Bronchial epithelial cell (primary cell): ENCODE data around the gene ADCY9. TPM values are rescaled to one million over a fixed set of nuclear protein-coding genes. Genes with fewer than 3 reads are reported as not detected.

Source experiments
- DNase-seq: peaks from one replicate; pipeline ENCODE4 v3.0.0-alpha.2; 2010; ENCODE audit warnings: low read depth
- FAIRE-seq: peaks from 2 replicates; lab custom pipeline; 2011; peaks lifted over from hg19 to GRCh38; lab: Jason Lieb, UNC
- H3K27me3 ChIP-seq: 2 replicates; pipeline ENCODE4 v1.5.1; 2011; ENCODE audit warnings: low read length; ENCODE audit not compliant: control insufficient read depth, insufficient read depth
- H3K36me3 ChIP-seq: 2 replicates; pipeline ENCODE4 v1.5.1; 2011; ENCODE audit warnings: low read length; ENCODE audit not compliant: control insufficient read depth, insufficient read depth
- H3K4me3 ChIP-seq: 2 replicates; pipeline ENCODE4 v1.5.1; 2011; ENCODE audit warnings: mild to moderate bottlenecking, low read depth, low read length, control low read depth
- total RNA-seq: library from RNA; depleted of rRNA; stranded (reverse); fragments of >200 nt; gene quantifications from 2 replicates; pipeline ENCODE4 v1.2.1, GENCODE V29; 2014
- TF ChIP-seq, protein P1 (sequence below): IDR thresholded peaks from 2 replicates; pipeline ENCODE4 v1.5.1; 2011; ENCODE audit warnings: mild to moderate bottlenecking, moderate library complexity, low read length, control low read depth, inconsistent platforms; ENCODE audit not compliant: insufficient read depth, severe bottlenecking

The ADCY9 gene
- total RNA-seq, 1 donor from 2014 or later: 11.3 TPM

DNA sequence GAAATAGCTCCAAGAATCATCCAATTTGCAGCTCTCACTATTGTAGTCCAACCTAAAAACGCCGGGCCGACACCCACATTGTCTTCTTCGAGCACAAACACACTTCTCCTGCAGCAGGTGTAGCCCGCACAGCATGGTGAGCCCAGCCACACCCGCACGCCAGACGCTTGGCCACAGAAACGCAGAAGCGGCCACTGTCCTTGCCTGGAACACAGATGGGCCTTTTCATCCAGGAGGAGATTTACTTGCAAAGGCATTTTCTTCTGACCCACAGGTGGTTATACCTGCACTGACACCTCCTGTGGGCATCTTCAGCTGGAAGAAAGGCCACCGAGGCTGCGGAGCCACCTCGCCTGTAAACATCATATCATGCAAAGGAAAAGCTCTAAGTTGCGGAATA, 98.4 kb downstream of the ADCY9 start:
- Histone ChIP-seq H3K36me3 (no peaks in the 10 kb centered on the region), H3K4me3 (no peak overlapping the region), H3K27me3 (no peaks in the 10 kb centered on the region)
- DNase-seq (no peak), FAIRE-seq (no peak)
- TF ChIP-seq, protein P1, sequence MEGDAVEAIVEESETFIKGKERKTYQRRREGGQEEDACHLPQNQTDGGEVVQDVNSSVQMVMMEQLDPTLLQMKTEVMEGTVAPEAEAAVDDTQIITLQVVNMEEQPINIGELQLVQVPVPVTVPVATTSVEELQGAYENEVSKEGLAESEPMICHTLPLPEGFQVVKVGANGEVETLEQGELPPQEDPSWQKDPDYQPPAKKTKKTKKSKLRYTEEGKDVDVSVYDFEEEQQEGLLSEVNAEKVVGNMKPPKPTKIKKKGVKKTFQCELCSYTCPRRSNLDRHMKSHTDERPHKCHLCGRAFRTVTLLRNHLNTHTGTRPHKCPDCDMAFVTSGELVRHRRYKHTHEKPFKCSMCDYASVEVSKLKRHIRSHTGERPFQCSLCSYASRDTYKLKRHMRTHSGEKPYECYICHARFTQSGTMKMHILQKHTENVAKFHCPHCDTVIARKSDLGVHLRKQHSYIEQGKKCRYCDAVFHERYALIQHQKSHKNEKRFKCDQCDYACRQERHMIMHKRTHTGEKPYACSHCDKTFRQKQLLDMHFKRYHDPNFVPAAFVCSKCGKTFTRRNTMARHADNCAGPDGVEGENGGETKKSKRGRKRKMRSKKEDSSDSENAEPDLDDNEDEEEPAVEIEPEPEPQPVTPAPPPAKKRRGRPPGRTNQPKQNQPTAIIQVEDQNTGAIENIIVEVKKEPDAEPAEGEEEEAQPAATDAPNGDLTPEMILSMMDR: no peak

DNA sequence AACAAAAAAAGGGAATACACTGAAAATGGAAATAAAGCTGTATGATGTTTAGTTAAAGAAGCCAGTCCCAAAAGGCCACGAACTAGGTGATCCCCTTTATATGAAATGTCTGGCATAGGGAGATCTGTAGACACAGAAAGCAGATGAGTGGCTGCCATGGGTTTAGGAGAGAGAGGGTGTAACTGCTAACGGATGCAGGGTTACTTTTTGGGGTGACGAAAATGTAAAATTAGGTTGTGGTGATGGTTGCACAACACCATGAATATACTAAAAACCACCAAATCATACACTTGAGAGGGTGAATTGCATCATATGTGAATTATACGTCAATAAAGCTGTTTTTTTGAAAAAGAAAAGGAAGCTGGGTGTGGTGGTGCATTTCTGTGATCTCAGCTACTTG, 99.6 kb downstream of the ADCY9 start:
- TF ChIP-seq, protein P1: no peak
- FAIRE-seq (no peak), DNase-seq (no peak)
- no peak overlapping the region for H3K4me3 ChIP-seq
- H3K27me3 ChIP-seq: no peaks in the 10 kb centered on the region
- no peaks in the 10 kb centered on the region for H3K36me3 ChIP-seq

GRCh38 chr16:4016005-4016352, 100.3 kb downstream of the ADCY9 start:
- no peaks in the 10 kb centered on the region for H3K27me3 ChIP-seq
- TF ChIP-seq, protein P1: no peak
- no peak overlapping the region for H3K4me3 ChIP-seq
- H3K36me3 ChIP-seq: no peaks in the 10 kb centered on the region
- FAIRE-seq (no peak), DNase-seq (no peak)

DNA sequence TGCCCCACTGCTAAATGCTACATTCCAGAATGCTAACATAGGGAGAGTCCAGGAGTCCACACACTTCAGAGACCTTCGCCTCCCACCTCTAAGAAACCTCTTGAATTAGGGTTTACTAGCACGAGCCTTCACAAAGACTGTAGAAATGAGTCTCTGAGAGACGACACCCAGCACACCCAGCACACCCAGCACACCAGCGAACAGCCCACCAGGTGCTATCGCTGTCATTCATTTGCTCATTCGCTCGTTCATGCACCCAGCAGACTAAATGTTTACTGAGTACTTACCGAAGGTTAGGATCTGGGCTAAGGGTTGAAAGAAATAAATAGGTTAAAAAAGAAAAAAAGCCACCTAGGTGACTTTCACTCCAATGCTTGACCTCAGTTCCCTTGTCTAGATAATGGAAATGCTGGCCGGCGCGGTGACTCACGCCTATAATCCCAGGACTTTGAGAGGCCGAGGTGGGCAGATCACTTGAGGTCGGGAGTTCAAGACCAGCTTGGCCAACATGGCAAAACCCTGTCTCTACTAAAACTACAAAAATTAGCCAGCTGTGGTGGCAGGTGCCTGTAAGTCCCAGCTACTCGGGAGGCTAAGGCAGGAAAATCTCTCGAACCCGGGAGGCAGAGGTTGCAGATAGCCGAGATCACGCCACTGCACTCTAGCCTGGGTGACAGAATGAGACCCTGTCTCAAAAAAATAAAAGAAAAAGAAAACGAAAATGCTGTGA, 100.8 kb downstream of the ADCY9 start:
- Histone ChIP-seq H3K36me3 (no peaks in the 10 kb centered on the region), H3K4me3 (no peak overlapping the region), H3K27me3 (no peaks in the 10 kb centered on the region)
- FAIRE-seq: no peak
- DNase-seq: no peak
- TF ChIP-seq, protein P1: no peak

- DNase-seq: no peak
- Histone ChIP-seq H3K4me3 (no peak overlapping the region), H3K36me3 (no peaks in the 10 kb centered on the region), H3K27me3 (no peaks in the 10 kb centered on the region)
- TF ChIP-seq, protein P1: no peak
- no peak for FAIRE-seq
These were observed 104.2 kb downstream of the ADCY9 start for GRCh38 chr16:4011940-4012629.
